GM12873 (cell line): ENCODE results near the gene BMPR1A.

ENCODE experiments used
- TF ChIP-seq, protein P1 (sequence below): IDR thresholded peaks from 2 replicates; pipeline ENCODE4 v1.5.1; 2012; ENCODE audit warnings: low read depth, mild to moderate bottlenecking, moderate library complexity, low read length, control low read depth; ENCODE audit not compliant: insufficient read depth; ENCODE audit errors: missing control alignments

Gene BMPR1A

DNA sequence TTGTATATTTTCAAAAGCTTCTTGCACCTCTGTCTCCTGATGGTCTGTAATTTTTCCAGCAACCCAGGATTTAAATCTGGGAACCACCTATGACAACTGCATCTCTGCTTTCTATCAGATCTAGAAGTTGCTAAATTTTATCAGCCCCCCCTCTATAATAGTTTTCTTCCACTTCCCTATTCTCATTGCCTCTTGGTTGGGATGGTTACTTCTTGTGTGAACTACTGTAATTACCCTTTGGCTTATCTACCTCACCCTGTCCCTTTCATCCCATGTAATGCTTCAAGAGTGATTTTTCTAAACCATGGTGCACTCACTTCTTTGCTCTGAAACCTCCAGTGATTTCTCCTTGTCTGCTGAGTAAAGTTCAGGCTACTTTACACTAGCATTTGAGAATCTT lies 92.3 kb downstream of the BMPR1A start:
- TF ChIP-seq, protein P1, sequence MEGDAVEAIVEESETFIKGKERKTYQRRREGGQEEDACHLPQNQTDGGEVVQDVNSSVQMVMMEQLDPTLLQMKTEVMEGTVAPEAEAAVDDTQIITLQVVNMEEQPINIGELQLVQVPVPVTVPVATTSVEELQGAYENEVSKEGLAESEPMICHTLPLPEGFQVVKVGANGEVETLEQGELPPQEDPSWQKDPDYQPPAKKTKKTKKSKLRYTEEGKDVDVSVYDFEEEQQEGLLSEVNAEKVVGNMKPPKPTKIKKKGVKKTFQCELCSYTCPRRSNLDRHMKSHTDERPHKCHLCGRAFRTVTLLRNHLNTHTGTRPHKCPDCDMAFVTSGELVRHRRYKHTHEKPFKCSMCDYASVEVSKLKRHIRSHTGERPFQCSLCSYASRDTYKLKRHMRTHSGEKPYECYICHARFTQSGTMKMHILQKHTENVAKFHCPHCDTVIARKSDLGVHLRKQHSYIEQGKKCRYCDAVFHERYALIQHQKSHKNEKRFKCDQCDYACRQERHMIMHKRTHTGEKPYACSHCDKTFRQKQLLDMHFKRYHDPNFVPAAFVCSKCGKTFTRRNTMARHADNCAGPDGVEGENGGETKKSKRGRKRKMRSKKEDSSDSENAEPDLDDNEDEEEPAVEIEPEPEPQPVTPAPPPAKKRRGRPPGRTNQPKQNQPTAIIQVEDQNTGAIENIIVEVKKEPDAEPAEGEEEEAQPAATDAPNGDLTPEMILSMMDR: no peak

DNA sequence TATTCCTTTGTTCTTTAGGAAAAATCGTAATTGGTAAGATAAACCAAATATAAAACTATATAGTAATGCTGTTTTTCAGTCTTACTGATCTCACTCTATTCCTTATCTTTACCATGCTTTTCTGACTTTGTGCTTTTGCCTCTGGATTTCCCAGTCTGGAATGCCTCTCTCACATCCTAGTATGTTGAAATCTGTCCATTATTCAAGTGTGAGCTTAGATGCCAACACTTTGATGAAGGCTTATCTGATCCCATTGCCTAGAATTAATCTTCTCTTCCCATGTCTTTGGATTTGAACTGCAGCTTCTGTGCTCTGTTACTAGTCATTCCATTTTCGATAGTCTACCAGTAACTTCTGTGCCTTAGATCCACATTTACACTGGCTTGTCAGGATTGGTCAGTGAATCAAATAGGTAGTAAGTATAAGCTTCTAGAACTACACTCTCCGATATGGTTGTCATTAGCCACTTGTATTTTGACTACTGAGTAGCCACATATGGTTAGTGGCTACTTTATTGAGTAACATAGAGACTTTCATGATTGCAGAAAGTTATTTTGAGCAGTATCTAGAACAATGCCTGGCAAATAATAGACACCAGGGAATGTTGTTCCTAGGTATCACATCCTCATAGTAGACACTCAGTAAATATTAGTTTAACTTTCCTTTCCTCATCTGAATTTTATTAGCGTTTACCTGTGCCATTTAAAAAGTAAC lies 92.9 kb downstream of the BMPR1A start:
- TF ChIP-seq, protein P1: no peak

DNA sequence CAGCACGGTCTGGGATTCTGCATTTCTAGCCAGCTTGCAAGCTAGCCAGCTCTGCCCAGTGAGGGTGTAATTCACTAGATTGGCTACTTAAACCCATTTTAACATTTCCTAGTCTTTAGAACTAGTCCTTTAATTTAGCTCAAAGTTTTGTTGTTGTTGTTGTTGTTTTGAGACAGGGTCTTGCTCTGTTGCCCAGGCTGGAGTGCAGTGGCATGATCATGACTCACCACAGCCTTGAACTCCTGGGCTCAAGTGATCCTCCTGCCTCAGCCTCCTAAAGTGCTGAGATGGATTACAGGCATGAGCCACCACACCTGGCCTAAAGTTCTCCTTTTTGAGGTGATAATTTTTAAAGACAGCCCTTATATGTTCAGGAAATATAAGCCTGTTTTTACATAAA lies 94.1 kb downstream of the BMPR1A start:
- TF ChIP-seq, protein P1: no peak

DNA sequence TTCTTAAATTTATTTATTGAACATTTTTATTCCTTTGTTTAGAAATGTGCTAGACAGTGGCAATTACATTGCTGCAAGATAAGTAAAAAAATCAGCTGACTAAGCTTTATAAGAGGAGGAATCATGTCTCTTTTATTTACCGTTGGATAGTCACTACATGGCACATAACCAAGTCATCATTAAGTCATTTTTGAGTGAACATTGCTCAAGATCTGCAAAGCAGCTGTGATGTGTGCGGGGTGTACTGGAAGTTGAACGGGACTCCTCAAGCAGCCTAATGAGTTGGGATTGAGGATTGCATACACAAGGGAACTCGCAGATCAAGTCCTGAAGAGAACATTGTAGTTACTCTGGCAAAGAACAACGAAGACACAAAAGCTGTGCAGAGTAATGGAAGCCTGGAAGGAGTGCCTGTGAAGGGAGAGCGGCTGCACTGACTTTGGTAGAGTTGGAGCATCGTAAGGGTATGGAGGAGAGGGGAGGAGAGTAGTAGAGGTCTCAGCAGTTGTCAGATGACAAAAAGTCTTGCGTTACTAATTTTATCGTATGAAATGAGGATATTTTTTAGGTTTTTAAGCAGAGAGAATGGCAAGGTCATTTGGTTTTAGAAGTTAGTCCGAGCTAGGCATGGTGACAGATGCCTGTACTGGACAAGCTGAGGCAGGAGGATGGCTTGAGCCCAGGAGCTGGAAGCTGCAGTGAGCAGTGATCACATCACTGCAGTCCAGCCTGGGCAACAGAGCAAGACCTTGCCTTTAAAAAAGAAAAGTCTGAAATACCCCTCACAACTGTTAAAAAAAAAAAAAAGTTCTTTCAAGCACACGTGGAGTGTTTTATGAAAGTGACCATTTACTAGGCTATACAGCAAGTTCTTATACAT lies 95.1 kb downstream of the BMPR1A start:
- TF ChIP-seq, protein P1: no peak

DNA sequence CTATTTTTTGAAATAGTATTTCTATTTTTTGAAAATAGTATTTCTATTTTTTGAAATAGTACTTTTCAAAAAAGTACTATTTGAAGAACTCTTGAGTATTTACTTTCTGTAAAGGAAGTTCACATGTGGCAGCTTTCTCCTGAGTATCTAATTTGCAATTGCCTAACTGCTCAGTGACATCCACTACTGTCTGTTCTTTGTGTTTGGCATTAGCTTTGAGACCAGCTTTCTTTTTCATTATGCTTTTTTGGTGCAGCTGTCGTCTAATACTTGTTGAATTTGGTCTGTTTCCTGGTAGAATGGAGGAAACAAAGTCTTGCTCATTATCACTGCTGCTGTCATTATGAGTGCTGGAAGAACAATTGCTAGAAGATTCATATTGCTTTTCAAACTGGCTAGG lies 99.1 kb downstream of the BMPR1A start:
- TF ChIP-seq, protein P1: no peak

DNA sequence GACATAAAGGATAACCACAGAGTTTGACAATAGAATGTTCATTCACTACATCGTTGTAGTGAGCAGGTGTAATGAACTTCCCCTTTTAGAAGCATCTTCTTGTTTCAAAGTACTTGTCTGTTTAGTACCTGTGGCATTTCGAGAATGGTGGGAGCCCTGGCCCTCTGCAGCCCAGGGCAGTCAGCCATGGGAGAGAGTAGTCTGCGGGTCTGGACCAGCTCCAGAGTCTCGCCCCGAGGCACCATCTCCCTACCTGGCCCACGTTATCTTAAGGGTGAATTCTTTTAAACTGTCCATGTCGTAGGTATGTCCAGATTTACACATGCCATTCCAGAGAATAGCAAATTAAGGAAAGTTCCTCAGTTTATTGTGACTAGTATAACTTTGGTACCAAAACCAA lies 99.7 kb downstream of the BMPR1A start:
- TF ChIP-seq, protein P1: no peak

DNA sequence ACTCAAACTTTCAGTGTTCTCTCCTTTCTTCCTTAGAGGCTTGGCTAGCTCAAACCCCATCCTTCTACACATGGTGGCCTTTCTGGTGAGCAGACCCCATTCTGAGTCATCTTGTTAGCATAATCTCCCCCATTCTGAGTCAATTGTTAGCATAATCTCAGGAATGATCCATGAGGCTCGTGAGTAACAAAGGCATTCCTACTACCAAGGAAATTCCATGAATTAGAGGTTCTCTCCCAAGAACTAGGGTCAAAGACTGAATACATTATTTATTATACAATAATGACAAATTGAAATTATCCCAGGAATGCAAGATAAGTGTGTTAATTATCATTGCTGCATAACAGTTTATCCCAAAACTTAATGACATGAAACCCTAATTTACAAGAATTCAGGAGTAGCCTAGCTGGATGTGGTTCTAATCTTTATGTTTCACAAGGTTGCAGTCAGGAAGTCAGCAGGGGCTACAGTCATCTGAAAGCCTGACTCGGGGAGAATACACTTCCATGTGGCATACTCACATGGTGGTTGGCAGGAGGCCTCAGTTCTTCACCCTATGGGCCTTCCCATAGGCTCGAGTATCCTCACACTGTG lies 100.8 kb downstream of the BMPR1A start:
- TF ChIP-seq, protein P1: no peak
